Measurements from ENCODE around the gene EPN1. TPM values are rescaled to one million over a fixed set of nuclear protein-coding genes. Genes with fewer than 3 reads are reported as not detected.
A peak's percentile ranks its signal among the peaks of the same experiment; 100 is the strongest.

EPN1 gene
- total RNA-seq, 1 experiment from 2014 or later = 197 TPM

- peaks cover 45% of the 10 kb centered on the region for H3K4me1 ChIP-seq
- no peaks in the 10 kb centered on the region for H3K27me3 ChIP-seq (replicated peaks; ENCODE audit: control insufficient read depth, insufficient read depth, low read length)
- CTCF ChIA-PET = interaction anchor here (1.0 kb wide), 1 partner anchor 14 kb away, joined by 9 read pairs; the partner anchor contains the start of gene U2AF2
- Mint-ChIP-seq H3K4me1 (ENCODE audit: low read depth, unreplicated experiment) (peaks cover 41% of the 10 kb centered on the region), H3K27me3 (ENCODE audit: insufficient read depth, unreplicated experiment) (no peaks in the 10 kb centered on the region), H3K9me3 (ENCODE audit: unreplicated experiment) (no peaks in the 10 kb centered on the region), H3K4me3 (ENCODE audit: unreplicated experiment) (no peak overlapping the region), H3K27ac (ENCODE audit: unreplicated experiment) (peak overlapping the region; percentile 91), H3K36me3 (ENCODE audit: insufficient read depth, unreplicated experiment) (peaks cover 99% of the 10 kb centered on the region)
- intact Hi-C loops (cut with micrococcal nuclease; ENCODE audit: unreplicated experiment) = no loop called here
- DNase-seq = no peak
- BruUV-seq (replicated peaks) = TSS peak; percentile 4
- H3K9me3 ChIP-seq = no peaks in the 10 kb centered on the region
- POLR2A ChIA-PET = interaction anchor here (0.9 to 2.0 kb wide), 2 partner anchors 14 to 21 kb away, joined by 3 to 15 read pairs; partner anchors contain the start of gene U2AF2
- TF ChIP-seq, protein P1, sequence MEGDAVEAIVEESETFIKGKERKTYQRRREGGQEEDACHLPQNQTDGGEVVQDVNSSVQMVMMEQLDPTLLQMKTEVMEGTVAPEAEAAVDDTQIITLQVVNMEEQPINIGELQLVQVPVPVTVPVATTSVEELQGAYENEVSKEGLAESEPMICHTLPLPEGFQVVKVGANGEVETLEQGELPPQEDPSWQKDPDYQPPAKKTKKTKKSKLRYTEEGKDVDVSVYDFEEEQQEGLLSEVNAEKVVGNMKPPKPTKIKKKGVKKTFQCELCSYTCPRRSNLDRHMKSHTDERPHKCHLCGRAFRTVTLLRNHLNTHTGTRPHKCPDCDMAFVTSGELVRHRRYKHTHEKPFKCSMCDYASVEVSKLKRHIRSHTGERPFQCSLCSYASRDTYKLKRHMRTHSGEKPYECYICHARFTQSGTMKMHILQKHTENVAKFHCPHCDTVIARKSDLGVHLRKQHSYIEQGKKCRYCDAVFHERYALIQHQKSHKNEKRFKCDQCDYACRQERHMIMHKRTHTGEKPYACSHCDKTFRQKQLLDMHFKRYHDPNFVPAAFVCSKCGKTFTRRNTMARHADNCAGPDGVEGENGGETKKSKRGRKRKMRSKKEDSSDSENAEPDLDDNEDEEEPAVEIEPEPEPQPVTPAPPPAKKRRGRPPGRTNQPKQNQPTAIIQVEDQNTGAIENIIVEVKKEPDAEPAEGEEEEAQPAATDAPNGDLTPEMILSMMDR (IDR thresholded peaks at IDR 0.05; ENCODE audit: insufficient read depth in 1 of 2, low read depth in 1 of 2, low read length in 1 of 2, severe bottlenecking in 1 of 2, unreplicated experiment in 1 of 2) = no peak
- H3K4me3 ChIP-seq (ENCODE audit: low read depth, low read length) = no peak overlapping the region
- peaks cover 27% of the 10 kb centered on the region for H3K36me3 ChIP-seq (ENCODE audit: control insufficient read depth, insufficient read depth, low read length)
Observed at GRCh38 chr19:55668603-55669348, 6.2 kb upstream of the EPN1 start.

DNA sequence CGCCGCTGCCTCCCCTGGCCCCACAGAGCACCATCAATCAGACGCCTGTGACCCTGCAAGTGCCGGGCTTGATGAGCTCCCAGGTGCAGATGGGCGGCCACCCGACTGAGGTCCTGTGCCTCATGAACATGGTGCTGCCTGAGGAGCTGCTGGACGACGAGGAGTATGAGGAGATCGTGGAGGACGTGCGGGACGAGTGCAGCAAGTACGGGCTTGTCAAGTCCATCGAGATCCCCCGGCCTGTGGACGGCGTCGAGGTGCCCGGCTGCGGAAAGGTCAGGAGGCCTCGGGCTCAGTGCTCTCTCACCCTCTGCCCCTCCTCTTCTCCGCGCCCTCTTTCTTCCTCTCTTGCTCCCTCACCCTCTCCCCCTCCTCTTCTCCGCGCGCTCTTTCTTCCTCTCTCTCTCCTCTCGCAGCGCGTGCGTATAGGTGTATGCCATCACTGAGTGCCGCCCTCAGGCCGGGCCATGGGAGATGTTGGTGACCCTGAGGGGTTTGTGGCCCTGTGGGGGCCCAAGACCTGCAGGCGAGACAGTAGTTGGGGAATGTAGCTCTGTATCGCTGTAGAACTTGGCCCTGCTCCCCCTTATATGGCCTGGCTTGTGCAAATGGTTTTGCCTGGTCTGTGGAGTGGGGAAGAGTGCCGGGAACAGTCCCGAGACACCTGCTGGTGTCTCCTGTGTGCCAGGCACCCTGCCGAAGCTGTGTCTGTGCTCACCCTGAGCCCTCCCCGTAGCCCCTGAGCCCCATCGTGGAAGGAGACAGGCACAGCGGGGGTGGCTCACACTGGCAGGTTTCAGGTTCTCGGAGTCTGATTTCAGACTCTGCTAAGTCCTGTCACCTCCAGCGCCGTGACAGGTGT lies 5.4 kb upstream of the EPN1 start:
- no TSS peak for BruUV-seq (replicated peaks)
- H3K4me1 ChIP-seq = peaks cover 49% of the 10 kb centered on the region
- POLR2A ChIA-PET = no interaction called here

More for the DNA sequence above, 5.4 kb upstream of the EPN1 start:
- H3K4me1 Mint-ChIP-seq (ENCODE audit: low read depth, unreplicated experiment) = peaks cover 49% of the 10 kb centered on the region
- H3K27me3 Mint-ChIP-seq (ENCODE audit: insufficient read depth, unreplicated experiment) = no peaks in the 10 kb centered on the region
- H3K36me3 ChIP-seq (ENCODE audit: control insufficient read depth, insufficient read depth, low read length) = peaks cover 22% of the 10 kb centered on the region
- peak overlapping the region; percentile 23 for H3K4me3 Mint-ChIP-seq (ENCODE audit: unreplicated experiment)
- no peaks in the 10 kb centered on the region for H3K9me3 Mint-ChIP-seq (ENCODE audit: unreplicated experiment)
- CTCF ChIA-PET = no interaction called here
- H3K27me3 ChIP-seq (replicated peaks; ENCODE audit: control insufficient read depth, insufficient read depth, low read length) = no peaks in the 10 kb centered on the region
- no peak overlapping the region for H3K4me3 ChIP-seq (ENCODE audit: low read depth, low read length)
- H3K9me3 ChIP-seq = no peaks in the 10 kb centered on the region
- TF ChIP-seq, protein P1 (IDR thresholded peaks at IDR 0.05; ENCODE audit: insufficient read depth in 1 of 2, low read depth in 1 of 2, low read length in 1 of 2, severe bottlenecking in 1 of 2, unreplicated experiment in 1 of 2) = no peak
- peak overlapping the region; percentile 83 for H3K27ac Mint-ChIP-seq (ENCODE audit: unreplicated experiment)
- DNase-seq = no peak
- peaks cover 99% of the 10 kb centered on the region for H3K36me3 Mint-ChIP-seq (ENCODE audit: insufficient read depth, unreplicated experiment)
- intact Hi-C loops (cut with micrococcal nuclease; ENCODE audit: unreplicated experiment) = no loop called here

All from Caco-2 (cell line).